Gastrocnemius medialis (tissue), 4 donors: ENCODE measurements around the gene USE1.

Experiments used
- CTCF ChIP-seq, 5 experiments: fragments of 450-650 bp in 3 of 5; fragments of 200-600 bp in 2 of 5; sonication (generic) in 2 of 5; IDR thresholded peaks in 4 of 5; conservative IDR thresholded peaks in 1 of 5; 1 replicate in 4 of 5; 2 replicates in 1 of 5; pipeline ENCODE4 v1.5.1; 2016 to 2019; ENCODE audit warnings: antibody characterized with exemption in 5 of 5, mild to moderate bottlenecking in 3 of 5, moderate library complexity in 3 of 5
- POLR2A ChIP-seq, 2 donors: fragments of 450-650 bp; IDR thresholded peaks; one replicate each; pipeline ENCODE4 v1.6.1; 2017; ENCODE audit warnings: antibody characterized with exemption in 2 of 2, mild to moderate bottlenecking in 2 of 2, moderate library complexity in 2 of 2

DNA sequence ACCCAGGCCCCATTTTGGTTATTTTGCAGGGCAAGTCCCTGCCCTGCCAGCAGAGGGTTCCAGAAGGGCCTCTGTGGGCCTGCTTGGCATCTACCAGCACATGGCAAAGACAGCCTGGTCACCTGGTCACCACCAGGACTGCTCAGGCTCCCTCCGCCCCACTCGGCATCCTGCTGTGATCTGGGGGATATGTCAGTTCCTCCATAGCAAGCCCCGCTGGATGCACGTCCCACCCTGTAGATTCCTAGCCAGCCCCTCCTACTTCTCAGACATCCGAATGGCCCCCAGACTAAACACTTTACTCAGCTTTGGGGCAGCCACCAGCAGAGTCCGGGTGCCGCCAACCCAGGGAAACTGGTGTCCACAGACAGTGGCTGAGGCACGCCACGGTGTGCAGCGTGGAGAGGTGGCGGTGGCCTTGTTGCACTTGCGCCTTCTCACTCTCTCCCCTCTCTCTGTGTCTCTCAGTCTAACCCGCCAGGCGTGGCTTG is 31.8 kb upstream of the USE1 start:
- no peak for TF ChIP-seq POLR2A (IDR thresholded peaks at IDR 0.05)
- TF ChIP-seq CTCF (IDR thresholded peaks at IDR 0.05 in 4 of 5, conservative IDR thresholded peaks at IDR 0.05 in 1 of 5), result no peak
